Bronchial epithelial cell (primary cell): ENCODE results near the gene CAMTA1. TPM values are rescaled to one million over a fixed set of nuclear protein-coding genes. Genes with fewer than 3 reads are reported as not detected.

ENCODE experiments used
- DNase-seq: peaks from one replicate; pipeline ENCODE4 v3.0.0-alpha.2; 2010; ENCODE audit warnings: low read depth
- FAIRE-seq: peaks from 2 replicates; lab custom pipeline; 2011; peaks lifted over from hg19 to GRCh38; lab: Jason Lieb, UNC
- H3K27me3 ChIP-seq: 2 replicates; pipeline ENCODE4 v1.5.1; 2011; ENCODE audit warnings: low read length; ENCODE audit not compliant: control insufficient read depth, insufficient read depth
- H3K36me3 ChIP-seq: 2 replicates; pipeline ENCODE4 v1.5.1; 2011; ENCODE audit warnings: low read length; ENCODE audit not compliant: control insufficient read depth, insufficient read depth
- H3K4me3 ChIP-seq: 2 replicates; pipeline ENCODE4 v1.5.1; 2011; ENCODE audit warnings: mild to moderate bottlenecking, low read depth, low read length, control low read depth
- CTCF ChIP-seq: IDR thresholded peaks from 2 replicates; pipeline ENCODE4 v1.5.1; 2011; ENCODE audit warnings: mild to moderate bottlenecking, moderate library complexity, low read length, control low read depth, inconsistent platforms; ENCODE audit not compliant: insufficient read depth, severe bottlenecking
- total RNA-seq: library from RNA; depleted of rRNA; stranded (reverse); fragments of >200 nt; gene quantifications from 2 replicates; pipeline ENCODE4 v1.2.1, GENCODE V29; 2014

The CAMTA1 gene
- total RNA-seq, 1 donor from 2014 or later: 68.2 TPM

- H3K36me3 ChIP-seq: no peaks in the 10 kb centered on the region
These were observed 754.5 kb downstream of the CAMTA1 start for GRCh38 chr1:7539769-7540175.

GRCh38 chr1:7540816-7541215, 755.6 kb downstream of the CAMTA1 start:
- Histone ChIP-seq H3K36me3 (no peaks in the 10 kb centered on the region), H3K27me3 (peaks cover 2% of the 10 kb centered on the region), H3K4me3 (no peak overlapping the region)
- DNase-seq: no peak
- FAIRE-seq: peak; percentile 77
- no peak for TF ChIP-seq CTCF

More at GRCh38 chr1:7539769-7540175, 754.5 kb downstream of the CAMTA1 start:
- FAIRE-seq (no peak), DNase-seq (peak; percentile 84)
- H3K4me3 ChIP-seq: no peak overlapping the region
- TF ChIP-seq CTCF: peak; percentile 94
- peaks cover 2% of the 10 kb centered on the region for H3K27me3 ChIP-seq

GRCh38 chr1:7541629-7542028, 756.4 kb downstream of the CAMTA1 start:
- H3K36me3 ChIP-seq: no peaks in the 10 kb centered on the region
- FAIRE-seq (no peak), DNase-seq (no peak)
- no peak for TF ChIP-seq CTCF
- H3K27me3 ChIP-seq: peaks cover 2% of the 10 kb centered on the region
- H3K4me3 ChIP-seq: no peak overlapping the region

GRCh38 chr1:7543718-7544090, 758.5 kb downstream of the CAMTA1 start:
- no peak overlapping the region for H3K4me3 ChIP-seq
- no peaks in the 10 kb centered on the region for H3K36me3 ChIP-seq
- H3K27me3 ChIP-seq: no peaks in the 10 kb centered on the region
- no peak for TF ChIP-seq CTCF
- no peak for DNase-seq
- no peak for FAIRE-seq

GRCh38 chr1:7549277-7550161, 764.3 kb downstream of the CAMTA1 start:
- DNase-seq (peak; percentile 92), FAIRE-seq (no peak)
- Histone ChIP-seq H3K36me3 (no peaks in the 10 kb centered on the region), H3K4me3 (no peak overlapping the region), H3K27me3 (no peaks in the 10 kb centered on the region)
- TF ChIP-seq CTCF: no peak
